Embryonic facial prominence (tissue), 1 donor: ENCODE measurements around the gene STON1.
"Not testable (repeated sequence)": the region's sequence is repeated elsewhere in the genome, so short reads cannot be mapped to it uniquely, and the experiment has no call there.

Experiments
- DNase-seq: peaks from one replicate; pipeline ENCODE4 v3.0.0-alpha.2; 2016; ENCODE audit errors: extremely low spot score

Gene STON1, protein sequence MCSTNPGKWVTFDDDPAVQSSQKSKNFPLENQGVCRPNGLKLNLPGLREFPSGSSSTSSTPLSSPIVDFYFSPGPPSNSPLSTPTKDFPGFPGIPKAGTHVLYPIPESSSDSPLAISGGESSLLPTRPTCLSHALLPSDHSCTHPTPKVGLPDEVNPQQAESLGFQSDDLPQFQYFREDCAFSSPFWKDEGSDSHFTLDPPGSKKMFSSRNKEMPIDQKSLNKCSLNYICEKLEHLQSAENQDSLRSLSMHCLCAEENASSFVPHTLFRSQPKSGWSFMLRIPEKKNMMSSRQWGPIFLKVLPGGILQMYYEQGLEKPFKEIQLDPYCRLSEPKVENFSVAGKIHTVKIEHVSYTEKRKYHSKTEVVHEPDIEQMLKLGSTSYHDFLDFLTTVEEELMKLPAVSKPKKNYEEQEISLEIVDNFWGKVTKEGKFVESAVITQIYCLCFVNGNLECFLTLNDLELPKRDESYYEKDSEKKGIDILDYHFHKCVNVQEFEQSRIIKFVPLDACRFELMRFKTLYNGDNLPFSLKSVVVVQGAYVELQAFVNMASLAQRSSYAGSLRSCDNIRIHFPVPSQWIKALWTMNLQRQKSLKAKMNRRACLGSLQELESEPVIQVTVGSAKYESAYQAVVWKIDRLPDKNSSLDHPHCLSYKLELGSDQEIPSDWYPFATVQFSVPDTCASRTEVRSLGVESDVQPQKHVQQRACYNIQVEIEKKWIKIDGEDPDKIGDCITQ

DNA sequence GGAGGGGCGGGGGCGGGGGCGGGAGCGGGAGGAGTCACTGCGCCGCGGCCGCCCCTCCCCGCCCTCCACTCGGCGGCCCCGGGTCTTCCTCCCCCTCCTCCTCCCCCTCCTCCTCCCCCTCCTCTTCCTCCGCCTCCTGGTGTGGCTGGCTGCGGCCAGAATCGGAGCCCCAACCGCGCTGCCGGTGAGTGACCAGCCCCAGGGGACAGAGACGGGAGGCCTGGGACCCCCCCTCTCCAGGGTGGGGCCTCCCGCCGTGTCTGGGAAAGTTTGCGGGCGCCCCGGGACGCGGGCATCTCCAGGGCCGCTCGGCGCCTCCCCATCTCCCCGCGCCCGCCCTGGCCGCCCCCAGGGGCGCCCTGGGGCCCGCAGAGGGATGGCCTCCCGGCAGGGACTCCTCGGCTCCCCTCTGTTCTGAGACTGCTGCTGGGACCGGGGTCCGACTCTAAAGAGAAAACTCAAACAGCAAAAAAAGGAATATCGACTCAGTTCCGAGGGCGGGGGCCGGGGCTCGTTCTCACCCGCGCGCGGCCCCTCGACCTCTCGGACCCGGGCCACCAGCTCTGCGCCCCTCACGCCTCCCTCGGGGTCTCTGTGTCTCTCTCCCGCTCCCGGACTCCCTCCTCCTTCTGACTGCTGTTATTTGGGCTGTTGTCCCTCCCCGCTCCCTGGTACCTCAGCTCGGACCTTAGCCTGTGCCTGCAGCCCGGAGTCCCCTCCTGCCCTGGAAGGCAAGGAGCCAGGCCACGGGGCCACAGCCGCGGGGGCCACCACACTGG lies at the start of gene STON1:
Gene STON1, plus strand, starts transcription at position 122 of the 779 bp plus-strand sequence. CDS start 50,480 bp downstream, outside the sequence.
- no peak for DNase-seq

DNA sequence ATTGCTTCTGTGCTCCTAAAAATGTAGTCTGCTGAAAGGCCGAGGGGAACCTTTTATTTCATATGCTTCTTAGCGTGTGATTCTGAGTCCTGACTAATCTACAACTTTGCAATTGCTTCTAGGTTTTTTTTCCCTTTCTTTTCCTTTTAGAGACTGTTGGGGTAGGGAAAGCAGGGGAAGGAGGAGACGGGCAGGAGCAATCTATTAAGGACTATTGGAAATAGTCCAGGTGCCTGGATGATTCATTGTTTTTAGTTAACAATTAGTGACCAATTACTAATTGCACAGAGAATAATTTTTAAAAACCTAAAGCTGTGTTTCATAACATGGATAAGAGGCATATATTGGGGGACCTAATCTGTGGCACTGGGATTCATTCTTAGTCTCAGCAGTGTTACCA lies 49.4 kb upstream of the STON1 start:
- DNase-seq: no peak

DNA sequence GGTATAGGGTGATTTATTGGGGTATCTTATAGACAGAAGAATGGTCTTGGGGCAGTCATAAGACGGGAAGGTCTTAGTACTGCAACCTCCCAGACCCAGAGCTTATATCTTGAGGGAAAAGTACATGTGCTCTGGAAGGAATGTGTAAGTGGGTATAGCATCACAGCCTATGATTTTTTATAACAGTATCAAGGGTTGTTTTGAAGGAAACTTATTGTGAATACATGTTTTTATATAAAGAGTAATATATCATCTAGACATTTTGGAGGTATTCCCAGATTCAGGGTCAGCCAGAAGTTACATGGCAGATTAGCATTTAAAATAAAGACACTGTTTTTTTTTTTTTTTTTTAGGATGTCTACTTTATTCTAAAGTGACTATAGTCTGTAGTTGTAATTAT lies 47.6 kb upstream of the STON1 start:
- DNase-seq: peak; percentile 39

DNA sequence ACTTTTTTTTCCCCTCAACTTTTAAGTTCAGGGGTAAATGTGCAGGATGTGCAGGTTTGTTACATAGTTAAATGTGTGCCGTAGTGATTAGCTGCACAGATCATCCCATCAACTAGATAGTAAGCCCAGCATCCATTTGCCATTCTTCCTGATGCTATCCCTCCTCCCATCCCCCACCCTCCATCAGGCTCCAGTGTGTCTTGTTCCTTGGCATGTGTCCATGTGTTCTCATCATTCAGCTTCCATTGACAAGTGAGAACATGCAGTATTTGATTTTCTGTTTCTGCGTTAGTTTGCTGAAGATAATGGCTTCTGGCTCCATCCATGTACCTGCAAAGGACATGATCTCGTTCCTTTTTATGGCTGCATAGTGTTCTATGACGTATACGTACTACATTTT lies 47.2 kb upstream of the STON1 start:
- no peak for DNase-seq

DNA sequence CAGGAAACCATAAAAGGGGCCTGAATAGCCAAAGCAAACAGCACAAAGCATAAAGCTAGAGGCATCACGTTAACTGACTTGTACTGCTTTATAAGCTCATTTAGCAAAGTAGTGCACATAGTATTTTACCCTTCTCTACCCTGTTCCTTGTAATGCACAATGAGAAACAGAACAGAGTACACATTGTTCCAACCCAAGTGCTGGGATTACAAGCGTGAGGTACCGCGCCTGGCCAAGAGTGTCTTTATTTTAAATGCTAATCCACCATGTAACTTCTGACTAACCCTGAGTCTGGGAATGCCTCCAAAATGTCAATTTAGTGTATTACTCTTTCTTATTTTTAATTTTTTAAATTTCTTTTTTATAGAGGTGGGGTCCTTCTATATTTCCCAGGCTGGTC lies 46.4 kb upstream of the STON1 start:
- no peak for DNase-seq

DNA sequence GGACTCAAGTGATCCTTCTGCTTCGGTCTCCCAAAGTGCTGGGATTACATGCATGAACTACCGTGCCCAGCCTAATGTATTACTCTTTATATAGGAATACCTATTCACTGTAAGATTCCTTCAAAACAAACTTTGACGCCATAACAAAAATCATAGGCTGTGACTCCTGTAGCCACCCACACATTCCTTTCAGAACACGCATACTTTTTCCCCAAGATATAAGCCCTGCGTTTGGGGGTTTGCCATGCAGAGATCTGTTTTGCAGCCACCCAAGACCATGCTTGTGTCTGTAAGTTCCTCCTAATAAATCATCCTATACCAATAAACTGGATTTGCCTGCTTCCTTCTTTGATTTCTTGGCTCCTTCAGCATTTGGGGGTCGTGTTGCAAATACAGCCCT lies 46.0 kb upstream of the STON1 start:
- no peak for DNase-seq

DNA sequence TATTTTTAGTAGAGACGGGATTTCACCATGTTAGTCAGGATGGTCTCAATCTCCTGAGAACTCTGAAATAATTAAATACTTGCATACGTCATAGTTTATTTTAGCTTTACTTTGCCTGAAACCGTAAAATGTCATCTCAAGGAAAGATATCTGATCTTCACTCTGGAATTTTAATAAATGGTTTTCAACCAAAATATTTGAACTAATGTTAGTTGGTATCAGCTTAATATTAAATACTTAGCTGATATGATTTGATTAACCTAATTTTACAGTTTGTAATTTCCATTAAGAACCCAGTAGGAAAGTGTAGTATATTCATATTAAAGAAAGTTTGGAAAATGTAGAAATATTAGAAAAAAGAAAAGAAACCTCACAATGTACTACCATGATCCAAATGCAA lies 41.4 kb upstream of the STON1 start:
- no peak for DNase-seq

DNA sequence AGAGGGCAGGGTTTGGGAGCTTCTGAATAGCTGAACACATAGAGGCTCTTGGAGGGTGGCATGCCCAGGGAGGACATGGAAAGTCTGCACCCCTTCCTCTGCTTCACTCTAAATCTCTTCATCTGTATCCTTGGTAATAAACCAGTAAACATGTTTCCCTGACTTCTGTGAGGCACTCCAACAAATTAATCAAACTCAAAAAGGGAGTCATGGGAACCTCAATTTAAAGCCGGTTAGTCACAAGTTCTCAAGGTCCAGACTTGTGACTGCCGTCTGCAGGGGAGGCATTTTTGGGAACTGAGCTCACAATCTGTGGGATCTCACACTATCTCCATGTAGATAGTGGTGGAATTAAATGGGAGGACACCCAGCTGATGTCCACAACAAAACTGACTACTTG lies 33.1 kb upstream of the STON1 start:
- DNase-seq: no peak

DNA sequence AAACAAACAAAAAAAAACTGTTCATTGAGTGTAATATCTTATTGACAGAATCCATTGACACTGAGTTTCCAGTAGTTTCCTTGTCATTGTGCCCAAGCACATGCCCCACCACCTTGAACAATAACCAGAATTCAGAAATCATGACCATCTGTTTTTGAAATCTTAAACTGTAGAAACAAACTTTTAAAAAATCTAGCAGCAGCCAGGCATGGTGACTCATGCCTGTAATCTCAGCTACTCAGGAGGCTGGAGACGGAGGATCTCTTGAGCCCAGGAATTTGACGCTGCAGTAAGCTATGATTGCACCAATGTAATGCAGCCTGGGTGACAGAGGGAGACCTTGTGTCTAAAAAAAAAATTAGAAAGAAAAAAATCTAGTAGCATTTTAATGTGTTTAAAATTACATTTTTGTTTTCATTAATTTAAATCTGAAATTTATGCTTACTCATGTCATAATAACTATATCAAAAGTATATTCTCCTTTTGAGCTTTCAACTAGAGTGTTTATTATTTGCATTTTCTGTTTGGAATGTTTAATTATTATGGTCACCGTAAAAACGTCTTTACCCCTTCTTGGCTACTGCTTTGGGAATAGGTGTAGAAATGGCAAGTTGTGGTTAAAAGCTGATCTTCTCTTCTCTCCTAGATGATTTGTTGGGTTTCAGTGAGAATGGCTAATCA lies 25.2 kb upstream of the STON1 start:
- DNase-seq: no peak

DNA sequence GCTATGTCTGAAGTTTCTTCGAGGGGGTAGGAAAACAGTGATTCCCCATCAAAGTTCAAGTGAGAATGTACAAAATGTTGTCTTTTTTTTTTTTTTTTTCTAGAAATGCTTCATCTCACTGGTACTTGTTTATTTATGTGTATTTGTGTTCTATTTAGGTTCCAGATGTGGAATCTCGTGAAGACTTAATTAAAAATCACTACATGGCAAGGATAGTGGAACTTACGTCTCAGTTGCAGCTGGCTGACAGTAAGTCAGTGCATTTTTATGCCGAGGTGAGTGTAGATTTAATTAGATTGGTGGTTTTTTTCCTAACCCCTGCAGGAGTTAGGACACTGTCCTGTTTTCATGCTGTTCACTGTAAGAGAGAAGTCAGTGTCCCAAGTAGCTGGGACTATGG lies 22.8 kb upstream of the STON1 start:
- no peak for DNase-seq

DNA sequence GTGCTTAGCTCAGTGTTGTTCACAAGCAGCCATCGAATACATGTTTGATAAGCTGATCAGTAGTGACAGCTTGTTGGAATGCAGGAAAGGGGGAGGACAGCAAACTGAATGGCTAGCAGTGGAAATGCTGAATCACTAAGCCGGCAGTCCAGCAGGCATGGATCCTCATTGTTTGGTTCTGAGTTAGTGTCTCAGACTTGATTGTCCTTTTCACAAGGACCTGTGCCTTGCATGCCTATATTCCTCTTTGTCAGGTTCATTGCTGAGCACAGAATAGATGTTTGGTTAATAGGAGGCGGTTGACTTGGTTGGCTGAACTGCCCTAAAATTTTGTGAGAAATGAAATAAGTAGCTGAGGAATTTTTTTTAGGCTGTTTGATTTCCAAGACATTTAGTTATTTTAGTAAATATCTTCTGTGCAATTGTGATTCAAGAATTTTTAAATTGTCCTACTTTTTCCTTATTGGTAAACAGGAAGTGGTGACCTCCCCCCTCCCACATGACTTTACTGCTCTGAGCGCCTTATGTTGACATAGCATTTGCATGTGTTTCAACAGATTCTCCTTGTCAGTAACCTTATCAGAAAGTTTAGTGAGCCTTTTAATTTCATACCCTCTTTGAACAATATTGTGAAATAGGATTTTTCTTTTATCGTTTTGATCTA lies 21.4 kb upstream of the STON1 start:
- DNase-seq: no peak

DNA sequence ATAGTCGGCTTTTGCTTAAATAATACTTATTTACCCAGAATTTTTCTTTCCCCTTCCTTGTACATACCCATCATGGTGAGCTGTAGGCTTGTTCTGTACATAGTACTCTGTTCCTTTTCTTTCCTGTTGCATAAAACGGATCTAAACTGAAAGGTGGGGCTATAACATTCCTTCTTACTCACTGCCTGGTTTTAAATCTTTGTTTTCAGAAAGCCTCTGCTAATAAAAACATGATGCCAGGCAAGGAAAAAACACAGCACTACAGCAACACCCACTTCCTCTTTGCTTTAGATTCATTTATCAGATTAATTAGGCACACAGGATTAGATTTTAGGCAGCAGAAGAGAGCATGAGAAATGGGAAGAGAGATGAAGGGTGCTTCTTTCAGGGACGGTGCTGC lies 19.6 kb upstream of the STON1 start:
- no peak for DNase-seq

DNA sequence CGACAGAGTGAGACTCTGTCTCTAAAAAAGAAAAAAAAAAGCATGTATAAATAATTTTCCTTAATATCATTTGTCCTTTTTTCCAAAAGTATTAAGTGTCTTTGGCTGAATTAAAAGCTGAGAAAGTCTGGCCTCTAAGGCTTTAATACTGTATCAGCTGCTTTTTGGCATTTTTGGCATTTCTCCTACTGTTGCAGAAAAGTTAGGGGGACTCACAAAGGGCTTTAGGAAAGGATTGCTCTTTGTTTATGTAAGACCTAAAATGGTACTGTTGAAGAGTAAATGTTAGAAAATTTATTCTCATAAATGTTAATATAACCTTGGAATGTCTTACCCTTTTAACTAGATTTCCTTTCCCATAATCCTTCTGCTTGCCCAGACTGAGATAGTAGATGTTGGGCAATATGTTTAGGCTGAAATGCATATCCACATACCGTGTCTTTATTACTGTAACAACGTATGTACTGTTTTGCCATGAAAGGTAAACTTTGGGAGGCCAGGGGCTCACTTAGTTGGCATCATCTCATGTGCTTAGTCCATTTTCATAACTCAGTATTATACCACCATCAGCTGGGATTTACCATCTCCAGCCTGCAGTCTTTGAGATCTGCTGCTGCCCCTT lies 18.0 kb upstream of the STON1 start:
- no peak for DNase-seq

DNA sequence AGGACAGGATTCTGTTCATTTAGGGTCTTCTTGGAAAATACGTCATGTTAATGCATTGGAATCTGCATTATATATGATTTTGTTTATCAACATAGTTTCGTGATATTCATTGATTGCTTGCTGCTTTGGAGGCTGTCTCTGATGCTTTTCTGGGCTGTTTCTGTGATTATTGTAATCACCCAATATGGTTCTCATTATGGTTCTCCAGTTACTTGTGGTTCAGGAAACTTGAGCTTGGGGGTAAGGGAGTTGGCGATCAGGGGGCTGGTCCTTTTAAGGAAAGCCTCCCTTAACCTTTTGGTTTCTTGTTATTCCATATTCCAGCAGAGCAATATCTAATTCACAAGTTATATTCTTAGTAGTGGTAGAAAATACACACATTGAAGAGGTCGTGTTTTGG lies 17.4 kb upstream of the STON1 start:
- DNase-seq: no peak

DNA sequence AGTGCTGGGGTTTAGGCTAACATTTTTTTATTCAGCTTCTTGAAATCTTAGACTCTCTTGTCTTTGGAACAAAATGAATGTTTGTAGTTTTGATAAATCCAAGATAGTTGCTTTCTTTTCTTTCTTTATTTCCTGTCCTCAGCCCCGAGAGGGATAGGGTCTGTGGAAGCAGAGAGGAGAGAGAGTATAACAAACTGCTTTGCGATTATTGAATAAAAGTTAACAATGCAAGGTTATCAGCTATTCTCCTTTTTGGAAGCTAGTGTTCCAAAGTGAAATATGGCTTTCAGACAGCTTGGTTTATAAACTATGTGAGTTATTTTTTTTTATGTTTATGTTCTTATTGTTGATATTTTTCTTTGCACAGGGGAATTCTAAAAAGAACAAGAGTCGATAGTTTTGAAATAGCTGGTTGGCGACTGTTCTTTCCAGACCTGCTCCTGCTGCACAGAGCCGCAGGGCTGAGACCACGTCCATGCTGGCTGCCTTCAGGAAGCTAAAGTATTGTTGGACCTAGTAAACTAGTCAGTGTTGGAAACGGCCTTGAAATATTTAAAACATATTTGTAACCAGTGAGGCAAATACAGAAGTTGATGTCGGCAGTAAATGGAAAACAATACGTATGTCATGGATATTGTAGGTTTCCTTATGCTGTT lies 15.5 kb upstream of the STON1 start:
- no peak for DNase-seq

DNA sequence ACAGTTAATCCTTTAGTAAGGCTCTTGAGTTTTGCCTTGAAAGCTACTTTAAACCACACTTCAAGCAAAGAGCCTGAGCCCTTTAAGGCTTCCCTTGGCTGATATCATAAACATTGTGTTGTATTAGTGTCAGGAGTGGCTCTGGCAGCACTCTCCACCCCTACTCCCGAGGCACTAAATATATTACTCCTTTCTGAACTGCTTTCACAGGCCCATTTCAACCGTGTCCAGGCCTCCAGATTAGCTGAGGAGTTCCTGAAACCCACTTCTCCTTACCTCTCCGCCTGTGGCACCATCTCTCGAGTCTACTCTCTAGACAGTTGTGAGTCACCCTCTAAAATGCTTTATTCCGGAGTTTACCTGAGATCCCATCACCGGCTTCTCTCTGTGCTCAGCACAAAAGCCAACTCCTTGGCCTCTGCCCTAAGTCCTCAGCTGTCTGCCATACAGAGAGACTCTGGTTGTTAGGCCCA lies 14.4 kb upstream of the STON1 start:
- no peak for DNase-seq

DNA sequence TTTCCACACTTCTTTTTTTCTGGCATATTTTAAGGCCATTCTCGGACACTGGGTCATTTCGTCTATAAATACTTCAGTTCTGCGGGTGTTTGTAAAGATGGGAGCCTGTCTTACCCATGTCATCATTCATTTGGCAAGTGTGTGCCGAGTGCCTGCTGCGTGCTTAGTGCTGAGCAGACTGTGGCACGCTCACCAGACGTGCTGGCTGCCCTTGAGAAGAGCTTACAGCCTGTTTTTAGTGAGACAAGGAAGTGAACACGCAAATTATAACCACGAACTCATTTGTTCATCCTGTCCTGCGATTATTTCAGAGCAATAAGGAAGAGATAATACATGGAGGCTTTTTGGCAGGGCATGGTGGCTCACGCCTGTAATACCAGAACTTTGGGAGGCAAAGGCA lies 10.4 kb upstream of the STON1 start:
- DNase-seq: no peak

DNA sequence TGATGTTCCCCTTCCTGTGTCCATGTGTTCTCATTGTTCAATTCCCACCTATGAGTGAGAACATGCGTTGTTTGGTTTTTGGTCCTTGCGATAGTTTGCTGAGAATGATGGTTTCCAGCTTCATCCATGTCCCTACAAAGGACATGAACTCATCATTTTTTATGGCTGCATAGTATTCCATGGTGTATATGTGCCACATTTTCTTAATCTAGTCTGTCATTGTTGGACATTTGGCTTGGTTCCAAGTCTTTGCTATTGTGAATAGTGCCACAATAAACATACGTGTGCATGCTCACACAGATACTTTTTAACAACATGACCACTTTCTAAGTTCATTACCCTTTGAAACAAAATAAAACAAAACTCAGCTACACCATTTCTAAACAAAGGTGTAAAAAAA lies 5.2 kb upstream of the STON1 start:
- not testable (repeated sequence) for DNase-seq

DNA sequence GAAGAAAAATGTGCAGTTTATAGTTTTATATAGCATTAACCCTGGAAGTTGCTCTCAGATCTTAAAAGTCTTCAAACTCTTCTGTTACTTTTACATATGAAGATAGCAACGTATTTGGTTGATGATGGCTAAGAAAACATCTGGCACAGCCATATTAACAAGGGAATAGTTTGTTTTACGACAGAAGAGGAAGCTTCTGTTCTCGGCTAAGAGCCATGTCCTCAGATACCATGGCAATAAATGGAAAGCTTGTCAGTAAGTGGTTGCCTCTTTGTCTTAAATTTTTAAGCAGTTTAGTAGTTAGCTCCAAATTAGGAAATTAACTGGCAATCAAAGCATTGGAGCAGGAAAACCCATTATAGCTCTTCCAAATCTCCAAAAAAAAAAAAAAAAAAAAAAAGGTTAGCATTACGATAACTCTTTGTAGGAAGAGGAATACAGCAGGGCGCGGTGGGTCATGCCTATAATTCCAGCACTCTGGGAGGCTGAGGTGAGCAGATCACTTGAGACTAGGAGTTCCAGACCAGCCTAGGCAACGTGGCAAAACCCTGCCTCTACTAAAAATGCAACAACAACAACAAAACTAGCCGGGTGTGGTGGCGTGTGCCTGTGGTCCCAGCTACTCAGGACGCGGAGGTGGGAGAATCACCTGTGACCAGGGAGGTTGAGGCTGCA lies 4.5 kb upstream of the STON1 start:
- DNase-seq: no peak
